GM18499 (cell line): ENCODE results near the gene DAZ3.
"Not testable (repeated sequence)": the region's sequence is repeated elsewhere in the genome, so short reads cannot be mapped to it uniquely, and the experiment has no call there.

ENCODE experiments used
- ATAC-seq: cut with Tn5 transposase; IDR thresholded peaks from one replicate; pipeline ENCODE4 v1.9.1; 2021; ENCODE audit warnings: moderate number of reproducible peaks; ENCODE audit not compliant: insufficient read depth, unreplicated experiment

DAZ3 gene

GRCh38 chrY:24813293-24813692 is at the start of gene DAZ3:
TSS of gene DAZ3 (minus strand) at chrY:24813393. CDS start at chrY:24813185, 208 bp downstream.
- ATAC-seq, result not testable (repeated sequence)

GRCh38 chrY:24833619-24834018 is 20.4 kb upstream of the DAZ3 start, which contains the start of gene DAZ4:
TSS of gene DAZ4 (plus strand) at chrY:24833919. CDS start at chrY:24834127, 208 bp downstream.
- ATAC-seq, result not testable (repeated sequence)

GRCh38 chrY:24825069-24825468 is 11.9 kb upstream of the DAZ3 start:
- ATAC-seq, result not testable (repeated sequence)

- ATAC-seq, result not testable (repeated sequence)
These were observed 11.1 kb upstream of the DAZ3 start for GRCh38 chrY:24824184-24824879.

GRCh38 chrY:24821836-24822235 is 8.6 kb upstream of the DAZ3 start:
- ATAC-seq, result not testable (repeated sequence)
